H54 (cell line): ENCODE data around the gene RNASEH2C.
"Not testable (repeated sequence)": the region's sequence is repeated elsewhere in the genome, so short reads cannot be mapped to it uniquely, and the experiment has no call there.

Source experiments
- DNase-seq: peaks from one replicate; pipeline ENCODE4 v3.0.0; 2011; ENCODE audit warnings: low spot score, mixed read lengths; ENCODE audit not compliant: insufficient read length
- FAIRE-seq: peaks from 3 replicates; lab custom pipeline; 2011; peaks lifted over from hg19 to GRCh38; lab: Jason Lieb, UNC
- POLR2A ChIP-seq: IDR thresholded peaks from 2 replicates; pipeline ENCODE4 v1.6.1; 2011; ENCODE audit warnings: low read depth, mild to moderate bottlenecking, low read length

The RNASEH2C gene

DNA sequence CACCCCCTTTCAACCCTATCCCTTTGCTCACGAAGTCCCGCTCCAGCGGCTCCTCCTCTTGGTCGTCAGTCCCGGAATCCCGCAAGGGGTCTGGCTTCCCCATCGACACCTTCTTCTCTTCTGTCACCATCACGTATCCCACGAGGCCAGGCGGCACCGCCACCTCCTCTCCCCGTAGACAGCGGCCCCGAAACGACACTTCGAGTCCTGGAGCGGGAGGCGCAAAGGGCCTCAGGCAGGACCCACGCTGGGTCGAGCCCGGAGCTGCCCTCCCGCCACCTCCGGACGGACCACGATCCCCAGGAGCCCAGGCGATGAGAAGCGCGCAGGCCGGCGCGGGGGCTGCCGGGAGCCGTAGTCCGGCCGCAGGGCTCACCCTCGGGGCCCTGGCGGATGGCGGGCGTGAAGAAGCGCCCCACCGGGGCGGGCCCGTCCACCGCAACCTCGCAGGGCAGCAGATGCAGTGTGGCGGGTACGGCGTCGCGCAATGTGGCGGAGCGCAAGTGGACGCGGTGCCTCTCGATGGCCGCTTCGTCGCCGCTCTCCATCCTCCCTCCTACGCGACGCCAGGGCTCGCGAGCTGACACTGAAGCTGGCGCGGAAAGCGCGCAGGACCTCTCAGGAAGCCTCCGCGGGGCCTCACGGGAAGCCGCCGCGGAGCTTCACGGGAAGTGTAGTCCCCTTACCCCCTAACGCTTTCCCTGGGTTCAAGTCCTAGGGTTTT is at the start of gene RNASEH2C:
Gene RNASEH2C, minus strand, starts transcription at position 588 of the 724 bp plus-strand sequence. Its CDS starts 40 bp downstream, at position 548.
- peak; percentile 98 for TF ChIP-seq POLR2A
- DNase-seq, result peak; percentile 89
- no peak for FAIRE-seq

DNA sequence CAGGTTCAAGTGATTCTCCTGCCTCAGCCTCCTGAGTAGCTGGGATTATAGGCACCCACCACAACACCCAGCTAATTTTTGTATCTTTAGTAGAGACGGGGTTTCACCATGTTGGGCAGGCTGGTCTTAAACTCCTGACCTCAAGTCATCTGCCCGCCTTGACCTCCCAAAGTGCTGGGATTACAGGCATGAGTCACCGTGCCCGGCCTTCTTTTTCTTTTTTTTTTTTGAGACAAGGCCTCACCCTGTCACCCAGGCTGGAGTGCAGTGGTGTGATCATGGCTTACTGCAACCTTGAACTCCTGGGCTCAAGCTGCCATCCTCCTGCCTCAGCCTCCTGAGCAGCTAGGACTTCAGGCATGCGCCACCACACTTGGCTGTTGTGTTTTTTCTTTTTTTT is 47.2 kb upstream of the RNASEH2C start:
- FAIRE-seq, DNase-seq: not testable (repeated sequence)

DNA sequence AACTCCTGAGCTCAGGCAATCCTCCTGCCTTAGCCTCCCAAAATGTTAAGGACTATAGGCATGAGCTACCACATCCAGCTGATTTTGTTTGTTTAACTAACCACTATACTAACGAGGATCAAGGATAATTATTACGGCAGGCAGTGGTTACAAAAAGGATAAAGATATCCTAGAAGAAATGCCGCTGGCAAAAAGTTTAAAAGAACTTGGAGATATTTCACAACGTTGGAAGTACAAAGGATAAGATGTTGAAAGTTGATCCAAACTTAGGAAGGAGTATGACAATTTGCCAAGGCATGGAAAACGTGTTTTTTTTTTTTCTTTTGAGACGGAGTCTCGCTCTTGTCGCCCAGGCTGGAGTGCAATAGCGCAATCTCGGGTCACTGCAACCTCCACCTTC is 46.8 kb upstream of the RNASEH2C start:
- FAIRE-seq, result no peak
- DNase-seq, result no peak
- no peak for TF ChIP-seq POLR2A

DNA sequence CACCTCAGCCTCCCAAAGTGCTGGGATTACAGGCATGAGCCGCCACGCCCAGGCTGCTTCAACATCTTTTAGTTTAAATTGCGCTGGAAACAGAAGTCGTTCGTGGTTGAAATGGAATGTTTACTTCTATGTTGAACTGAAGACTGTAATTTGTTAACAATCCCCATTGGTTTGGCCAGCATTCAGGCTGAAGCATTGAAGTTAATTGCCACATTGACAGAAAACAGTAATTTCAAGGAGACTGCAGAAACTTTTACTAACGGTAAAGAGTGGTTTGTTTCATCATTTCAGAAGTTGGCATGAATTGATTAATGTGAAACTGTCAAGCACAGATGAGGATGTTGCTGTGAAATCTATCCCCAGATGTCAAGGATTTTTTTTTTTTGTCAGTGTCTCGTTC is 45.9 kb upstream of the RNASEH2C start:
- FAIRE-seq, result no peak
- no peak for TF ChIP-seq POLR2A
- DNase-seq, result no peak

DNA sequence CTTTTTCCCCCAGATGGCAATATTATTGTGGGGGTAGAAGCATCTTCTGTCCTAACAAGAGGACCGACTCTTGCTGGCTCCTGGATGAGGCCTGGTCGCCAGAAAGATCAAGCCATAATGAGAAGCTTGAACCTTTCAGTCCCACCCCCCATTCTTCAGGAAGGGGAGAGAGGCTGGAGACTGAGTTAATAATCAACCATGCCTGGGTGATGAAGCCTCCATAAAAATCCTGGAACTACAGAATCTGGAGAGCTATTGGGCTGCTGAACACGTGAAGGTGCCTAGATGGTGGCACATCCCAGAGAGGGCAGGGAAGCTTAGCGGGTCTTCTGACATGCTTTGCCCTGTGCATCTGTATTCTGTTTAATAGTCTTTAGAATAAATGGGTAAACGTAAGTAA is 43.8 kb upstream of the RNASEH2C start:
- FAIRE-seq, result no peak

DNA sequence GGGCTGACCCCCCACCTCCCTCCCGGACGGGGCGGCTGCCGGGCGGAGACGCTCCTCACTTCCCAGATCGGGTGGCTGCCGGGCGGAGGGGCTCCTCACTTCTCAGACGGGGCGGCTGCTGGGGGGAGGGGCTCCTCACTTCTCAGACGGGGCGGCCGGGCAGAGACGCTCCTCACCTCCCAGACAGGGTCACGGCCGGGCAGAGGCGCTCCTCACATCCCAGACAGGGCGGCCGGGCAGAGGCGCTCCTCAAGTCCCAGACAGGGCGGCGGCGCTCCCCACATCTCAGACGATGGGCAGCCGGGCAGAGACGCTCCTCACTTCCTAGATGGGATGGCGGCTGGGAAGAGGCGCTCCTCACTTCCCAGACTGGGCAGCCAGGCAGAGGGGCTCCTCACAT is 42.2 kb upstream of the RNASEH2C start:
- DNase-seq, FAIRE-seq: not testable (repeated sequence)

More for the DNA sequence above, 43.8 kb upstream of the RNASEH2C start:
- no peak for DNase-seq
- TF ChIP-seq POLR2A, result no peak

DNA sequence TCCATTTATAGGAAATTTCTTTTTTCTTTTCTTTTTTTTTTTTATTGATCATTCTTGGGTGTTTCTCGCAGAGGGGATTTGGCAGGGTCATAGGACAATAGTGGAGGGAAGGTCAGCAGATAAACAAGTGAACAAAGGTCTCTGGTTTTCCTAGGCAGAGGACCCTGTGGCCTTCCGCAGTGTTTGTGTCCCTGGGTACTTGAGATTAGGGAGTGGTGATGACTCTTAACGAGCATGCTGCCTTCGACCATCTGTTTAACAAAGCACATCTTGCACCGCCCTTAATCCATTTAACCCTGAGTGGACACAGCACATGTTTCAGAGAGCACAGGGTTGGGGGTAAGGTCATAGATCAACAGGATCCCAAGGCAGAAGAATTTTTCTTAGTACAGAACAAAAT is 41.6 kb upstream of the RNASEH2C start:
- DNase-seq, FAIRE-seq: not testable (repeated sequence)

DNA sequence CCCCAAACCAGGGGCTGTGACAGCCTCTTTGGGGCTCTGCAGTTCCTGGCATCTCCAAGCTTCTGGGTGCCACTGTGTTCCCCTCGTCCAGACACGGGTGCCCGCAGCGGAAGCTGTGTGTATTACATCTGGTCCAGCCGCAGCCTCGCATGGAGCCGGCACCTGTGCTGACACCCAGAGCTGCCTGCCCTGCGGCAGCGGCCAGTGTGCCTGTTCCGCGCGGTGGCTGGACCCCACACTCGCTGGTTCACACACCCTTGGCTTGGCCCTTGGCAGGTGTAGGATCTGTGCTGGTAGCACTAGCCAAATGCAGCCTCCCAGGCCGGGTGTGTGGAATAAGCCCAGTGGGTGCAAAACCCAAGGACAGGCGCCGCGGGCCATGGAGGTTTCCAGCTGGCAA is 24.5 kb upstream of the RNASEH2C start:
- no peak for TF ChIP-seq POLR2A
- DNase-seq (no peak), FAIRE-seq (no peak)

DNA sequence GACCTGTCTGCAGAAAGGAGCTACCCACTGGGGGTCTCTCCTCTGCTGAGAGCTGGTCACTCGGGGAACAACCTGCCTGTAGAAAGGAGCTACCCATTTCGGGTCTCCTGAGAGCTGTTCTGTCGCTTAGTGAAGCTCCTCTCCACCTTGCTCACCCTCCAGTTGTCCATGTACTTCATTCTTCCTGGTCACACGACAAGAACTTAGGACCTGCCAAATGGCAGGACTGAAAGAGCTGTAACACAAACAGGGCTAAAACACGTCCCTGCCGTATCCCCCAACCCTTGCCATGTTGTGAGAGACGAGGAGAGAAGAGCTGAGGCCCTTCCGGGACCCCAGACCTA is 24.1 kb upstream of the RNASEH2C start:
- FAIRE-seq (no peak), DNase-seq (no peak)
- TF ChIP-seq POLR2A, result no peak

DNA sequence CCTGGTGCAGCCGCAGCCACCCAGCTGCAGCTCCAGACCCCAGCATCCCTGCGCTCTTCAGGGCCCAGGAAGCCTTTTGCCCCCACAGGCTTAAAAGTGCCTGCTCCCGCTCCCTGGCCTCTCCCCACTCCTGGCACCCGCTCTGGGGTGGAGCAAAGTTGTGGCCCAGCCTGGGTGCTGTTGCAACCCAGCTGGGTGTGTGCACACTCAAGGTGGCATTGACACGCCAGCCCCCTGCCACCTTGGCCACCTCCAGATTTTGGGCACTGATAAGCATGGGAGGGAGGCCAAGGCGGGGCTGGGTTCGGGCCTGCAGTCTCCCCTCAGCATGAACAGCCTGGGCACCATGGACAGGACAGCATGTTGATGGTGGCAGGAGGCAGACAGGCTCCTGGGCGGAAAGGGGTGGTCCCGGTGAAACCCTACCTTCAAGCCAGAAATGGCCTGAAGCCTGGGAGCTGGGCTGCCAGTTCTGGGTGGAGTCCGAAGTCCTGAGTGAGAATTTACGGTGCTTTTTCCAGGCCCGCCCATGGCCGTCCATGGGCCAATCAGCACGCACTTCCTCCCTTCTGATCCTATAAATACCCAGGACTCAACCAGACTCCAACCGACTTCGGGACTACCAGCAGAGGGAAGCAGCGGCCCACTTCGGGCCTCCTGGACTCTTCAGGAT is 23.6 kb upstream of the RNASEH2C start:
- FAIRE-seq (no peak), DNase-seq (no peak)
- TF ChIP-seq POLR2A, result no peak

DNA sequence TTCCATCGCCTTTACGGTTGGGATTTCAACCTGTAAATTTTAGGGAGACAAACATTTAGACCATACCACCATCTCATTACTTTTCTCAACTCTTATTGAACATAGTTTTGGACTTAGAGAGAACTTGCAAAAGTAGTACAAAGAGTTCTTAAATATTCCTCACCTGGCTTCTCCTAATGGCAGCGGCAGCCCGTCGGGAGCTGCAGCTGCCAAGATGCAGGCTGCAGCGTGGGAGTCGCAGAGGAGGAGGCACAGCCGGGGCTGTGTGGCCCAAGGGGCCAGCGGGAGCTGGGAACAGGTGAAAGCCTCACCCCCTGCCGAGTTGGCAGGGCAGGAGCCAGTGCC is 23.1 kb upstream of the RNASEH2C start:
- no peak for TF ChIP-seq POLR2A
- FAIRE-seq (no peak), DNase-seq (no peak)

DNA sequence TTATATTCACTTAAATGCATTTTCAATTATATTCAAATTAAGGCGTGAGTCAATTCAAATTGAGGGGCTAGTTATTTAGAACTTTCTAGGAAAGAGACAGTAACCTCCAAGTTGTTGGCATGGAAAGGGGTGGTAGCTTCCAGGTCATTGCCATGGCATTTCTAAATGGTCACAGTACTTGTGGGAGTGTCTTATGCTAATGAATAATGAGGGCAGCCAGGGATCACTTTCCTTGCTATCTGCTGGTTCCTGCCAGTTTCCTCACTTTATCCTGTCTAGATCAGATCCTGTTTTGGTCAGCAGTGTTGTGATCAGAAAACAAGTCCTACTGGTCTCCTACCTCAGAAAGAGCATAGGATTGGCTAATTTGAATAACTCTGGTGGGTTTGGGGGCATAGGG is 21.8 kb upstream of the RNASEH2C start:
- no peak for DNase-seq
- TF ChIP-seq POLR2A, result no peak
- no peak for FAIRE-seq

DNA sequence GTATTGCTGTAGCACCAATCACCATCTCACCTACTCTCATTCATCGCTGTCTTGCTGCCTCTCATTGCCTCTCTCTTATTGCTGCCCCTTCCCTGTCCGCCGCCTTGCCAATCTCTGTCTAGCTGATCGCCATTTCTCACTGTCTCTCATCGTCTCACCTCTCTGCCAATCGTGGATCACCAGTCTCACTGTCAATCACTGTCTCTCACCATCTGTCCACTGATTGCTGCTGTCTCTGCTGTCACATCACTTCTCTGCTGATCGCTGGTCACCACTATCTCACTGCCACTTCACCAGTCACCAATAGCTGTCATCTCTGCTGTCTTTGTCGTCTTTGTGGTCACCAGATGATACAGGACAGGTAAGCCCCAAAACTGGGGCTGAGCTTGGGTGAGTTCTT is 20.6 kb upstream of the RNASEH2C start:
- FAIRE-seq (no peak), DNase-seq (no peak)
- no peak for TF ChIP-seq POLR2A

DNA sequence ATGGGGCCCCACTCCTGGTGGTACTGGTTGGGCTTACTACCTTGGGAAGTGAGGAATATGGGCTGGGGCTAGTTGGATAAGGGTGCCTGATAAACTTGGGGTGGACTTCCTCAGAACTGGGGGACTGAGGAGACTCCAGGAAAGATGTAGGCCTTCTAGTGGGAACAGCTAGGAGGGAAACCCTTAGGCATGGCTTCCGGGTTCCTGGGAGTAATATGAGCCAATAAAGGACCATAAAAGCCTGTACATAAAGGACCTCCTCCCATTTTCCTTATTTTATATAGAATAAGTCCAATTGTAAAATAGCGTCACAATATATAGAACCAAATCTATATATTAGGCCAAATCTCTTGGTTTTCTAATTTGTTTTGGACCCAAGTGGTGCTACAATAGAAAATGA is 18.4 kb upstream of the RNASEH2C start:
- TF ChIP-seq POLR2A, result no peak
- DNase-seq, result no peak
- FAIRE-seq, result no peak

DNA sequence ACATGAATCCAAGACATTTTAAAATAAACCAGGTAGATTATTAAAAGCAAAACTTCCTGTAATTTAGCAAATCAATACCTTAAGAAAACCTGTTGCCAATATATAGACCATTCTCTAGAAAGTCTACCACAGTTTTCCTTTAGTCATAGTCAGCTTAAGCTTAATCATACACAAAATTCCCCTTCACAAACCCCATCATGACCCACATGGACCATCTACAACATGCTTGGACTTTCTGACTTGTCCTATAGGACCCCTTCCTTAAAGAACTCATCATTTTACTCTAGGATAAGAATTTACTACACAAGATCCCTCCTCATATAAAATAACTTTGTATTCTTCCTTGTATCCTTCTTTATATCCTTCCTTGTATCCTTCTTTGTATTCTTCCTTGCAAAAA is 16.2 kb upstream of the RNASEH2C start:
- no peak for TF ChIP-seq POLR2A
- DNase-seq (no peak), FAIRE-seq (no peak)

DNA sequence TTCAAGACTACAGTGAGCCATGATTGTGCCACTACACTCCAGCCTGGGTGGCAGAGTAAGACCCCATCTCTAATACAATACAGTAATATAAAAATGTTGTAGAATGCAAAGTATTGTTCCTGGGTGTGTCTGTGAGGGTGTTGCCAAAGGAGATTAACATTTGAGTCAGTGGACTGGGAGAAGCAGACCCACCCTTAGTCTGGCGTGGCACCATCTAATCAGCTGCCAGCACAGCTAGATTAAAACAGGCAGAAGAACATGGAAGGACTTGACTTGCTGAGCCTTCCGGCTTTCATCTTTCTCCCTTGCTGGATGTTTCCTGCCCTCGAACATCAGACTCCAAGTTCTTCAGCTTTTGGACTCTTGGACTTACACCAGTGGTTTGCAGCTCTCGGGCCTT is 14.5 kb upstream of the RNASEH2C start:
- not testable (repeated sequence) for FAIRE-seq, DNase-seq
